GM12878 (cell line): Measurements from ENCODE around the gene TMEM98. TPM values are rescaled to one million over a fixed set of nuclear protein-coding genes. Genes with fewer than 3 reads are reported as not detected.

Source experiments
- ATAC-seq: fragments of 200-7000 bp; cut with Tn5 transposase; 3 replicates; pipeline ENCODE4 v1.9.1; 2020; ENCODE audit warnings: mild to moderate bottlenecking, moderate library complexity
- BruUV-seq: library from RNA; stranded (reverse); fragments of 400-500 nt; replicated peaks from 2 replicates; lab custom pipeline; 2021; lab: Mats Ljungman, UMichigan
- CTCF ChIA-PET: fragments of 300-600 bp; sonication (Branson Sonifier 250); formaldehyde crosslinking; extraction: SDS; loops from one replicate; lab custom pipeline; 2021; ENCODE audit warnings: inconsistent platforms; lab: Yijun Ruan, JAX
- POLR2A ChIA-PET: fragments of 350-600 bp; formaldehyde crosslinking; extraction: SDS; loops from one replicate; lab custom pipeline; 2021; ENCODE audit warnings: inconsistent platforms; lab: Charles Lee
- RAD21 ChIA-PET: fragments of 300-600 bp; sonication (Branson Sonifier 250); formaldehyde crosslinking; loops from one replicate; lab custom pipeline; 2023; ENCODE audit warnings: antibody characterized with exemption; ENCODE audit not compliant: unreplicated experiment; lab: Charles Lee
- SMC1A ChIA-PET: fragments of 300-600 bp; sonication (Branson Sonifier 250); formaldehyde crosslinking; loops from one replicate; lab custom pipeline; 2023; ENCODE audit not compliant: unreplicated experiment, uncharacterized antibody; lab: Charles Lee
- DNase-seq: peaks from one replicate; pipeline ENCODE4 v3.0.0-alpha.2; 2011; ENCODE audit warnings: low read depth, low spot score
- FAIRE-seq: peaks from 3 replicates; lab custom pipeline; 2011; peaks lifted over from hg19 to GRCh38; lab: Jason Lieb, UNC
- H2AFZ ChIP-seq: 2 replicates; pipeline ENCODE4 v1.6.0; 2011; ENCODE audit warnings: low read depth, low read length, control low read depth; ENCODE audit not compliant: control insufficient read depth
- H3K27ac ChIP-seq: 2 replicates; pipeline ENCODE4 v1.5.1; 2011; ENCODE audit warnings: control low read depth; ENCODE audit not compliant: control insufficient read depth, insufficient read depth
- H3K27me3 ChIP-seq, 2 experiments: replicated peaks in 1 of 2; 2 replicates each; pipeline versions ENCODE4 v1.6.0 to v1.6.1; 2011; ENCODE audit warnings: low read length in 1 of 2; ENCODE audit not compliant: control insufficient read depth in 2 of 2, insufficient read depth in 2 of 2
- H3K36me3 ChIP-seq, 2 experiments: 2 replicates each; pipeline ENCODE4 v1.5.1; 2011; ENCODE audit warnings: low read length in 1 of 2; ENCODE audit not compliant: control insufficient read depth in 2 of 2, insufficient read depth in 2 of 2
- H3K4me1 ChIP-seq: 2 replicates; pipeline ENCODE4 v1.6.1; 2011; ENCODE audit warnings: mild to moderate bottlenecking, low read length, moderate library complexity, mixed read lengths; ENCODE audit not compliant: control insufficient read depth, insufficient read depth
- H3K4me2 ChIP-seq: 2 replicates; pipeline ENCODE4 v1.6.0; 2011; ENCODE audit warnings: control low read depth; ENCODE audit not compliant: control insufficient read depth, insufficient read depth
- H3K4me3 ChIP-seq: fragments of 200-600 bp; sonication (generic); 2 replicates; pipeline ENCODE4 v1.5.1; 2016
- H3K79me2 ChIP-seq: 2 replicates; pipeline ENCODE4 v1.6.0; 2011; ENCODE audit warnings: low read length; ENCODE audit not compliant: control insufficient read depth, insufficient read depth
- H3K9ac ChIP-seq: 2 replicates; pipeline ENCODE4 v1.8.0; 2011; ENCODE audit warnings: low read length, control low read depth, mixed read lengths; ENCODE audit not compliant: control insufficient read depth, insufficient read depth
- H3K9me3 ChIP-seq: replicated peaks from 3 replicates; pipeline ENCODE4 v1.5.1; 2011; ENCODE audit warnings: mild to moderate bottlenecking, low read length; ENCODE audit not compliant: control insufficient read depth, insufficient read depth
- H4K20me1 ChIP-seq: 2 replicates; pipeline ENCODE4 v1.6.0; 2011; ENCODE audit not compliant: control insufficient read depth, insufficient read depth
- BMI1 ChIP-seq: fragments of 450-650 bp; IDR thresholded peaks from 2 replicates; pipeline ENCODE4 v1.6.1; 2016; ENCODE audit warnings: mild to moderate bottlenecking, moderate library complexity, borderline replicate concordance
- GABPA ChIP-seq: IDR thresholded peaks from 2 replicates; pipeline ENCODE4 v1.6.1; 2014; ENCODE audit warnings: antibody characterized with exemption, low read depth, mild to moderate bottlenecking, inconsistent platforms
- JUND ChIP-seq: IDR thresholded peaks from 2 replicates; pipeline ENCODE4 v1.6.1; 2012; ENCODE audit warnings: low read depth, mild to moderate bottlenecking, low read length, improper control_type of control experiment, moderate library complexity
- MEF2B ChIP-seq: fragments of 450-650 bp; IDR thresholded peaks from 2 replicates; pipeline ENCODE4 v1.6.1; 2018; ENCODE audit warnings: mild to moderate bottlenecking, moderate library complexity; ENCODE audit not compliant: partially characterized antibody, poor library complexity, severe bottlenecking
- MXI1 ChIP-seq: fragments of 150-350 bp; IDR thresholded peaks from 2 replicates; pipeline ENCODE4 v1.6.1; 2011; ENCODE audit warnings: low read depth, mild to moderate bottlenecking, inconsistent platforms, low read length, improper control_type of control experiment
- ZBTB40 ChIP-seq: fragments of 450-650 bp; IDR thresholded peaks from 2 replicates; pipeline ENCODE4 v1.6.1; 2016; ENCODE audit warnings: mild to moderate bottlenecking, moderate library complexity, borderline replicate concordance
- WGBS: methylation state at CpG from one replicate; pipeline ENCODE4 v1.1.6; 2016; ENCODE audit warnings: low lambda C conversion rate; ENCODE audit not compliant: insufficient replicate concordance, insufficient coverage; ENCODE audit errors: missing lambda C conversion rate; 5-methylcytosine and 5-hydroxymethylcytosine counted together
- in situ Hi-C: fragments of 300-500 bp; cut with MboI; formaldehyde crosslinking; loops from 9 replicates; pipeline ENCODE4 v1.14.3; 2018; ENCODE audit warnings: mixed read lengths
- intact Hi-C: fragments of 100-400 bp; cut with micrococcal nuclease; formaldehyde crosslinking; loops from one replicate; pipeline ENCODE4 v1.14.2; 2022; ENCODE audit not compliant: unreplicated experiment
- polyA plus RNA-seq, 11 experiments: library from polyadenylated mRNA; depleted of rRNA in 4 of 11; unstranded in 6 of 11; stranded (reverse) in 5 of 11; fragments of >200 nt; fragmentation: Nextera tagmentation in 4 of 11; fragmentation: Illumina TruSeq in 1 of 11; extraction: Ambion mirVana in 4 of 11; extraction: Trizol in 1 of 11; gene quantifications; 1 replicate in 1 of 11; 2 replicates in 10 of 11; pipeline versions ENCODE4 v1.2.1 to v1.2.3, GENCODE V29; 2011 to 2016; ENCODE audit warnings: inconsistent platforms in 2 of 11, missing spikeins in 2 of 11, low read depth in 1 of 11
- total RNA-seq, 4 experiments: library from RNA; depleted of rRNA in 3 of 4; stranded (reverse); fragments of >200 nt in 3 of 4; fragmentation: Illumina TruSeq in 1 of 4; extraction: Trizol in 1 of 4; gene quantifications; 2 replicates each; pipeline versions ENCODE4 v1.2.1 to v1.2.3, GENCODE V29; 2013 to 2021
- TF ChIP-seq, protein P1 (sequence below): fragments of 450-650 bp; IDR thresholded peaks from 2 replicates; pipeline ENCODE4 v1.6.1; 2017; ENCODE audit warnings: borderline replicate concordance
- TF ChIP-seq, protein P2 (sequence below): fragments of 450-650 bp; IDR thresholded peaks from 2 replicates; pipeline ENCODE4 v1.6.1; 2017; ENCODE audit warnings: mild to moderate bottlenecking, moderate library complexity

Gene TMEM98
- total and polyA plus RNA-seq, 10 of the 15 experiments (the other 5 are each of a cell fraction or from before 2014, with no cell fraction given) = 0.04 to 0.73 (median 0.13) TPM; not detected in 3

DNA sequence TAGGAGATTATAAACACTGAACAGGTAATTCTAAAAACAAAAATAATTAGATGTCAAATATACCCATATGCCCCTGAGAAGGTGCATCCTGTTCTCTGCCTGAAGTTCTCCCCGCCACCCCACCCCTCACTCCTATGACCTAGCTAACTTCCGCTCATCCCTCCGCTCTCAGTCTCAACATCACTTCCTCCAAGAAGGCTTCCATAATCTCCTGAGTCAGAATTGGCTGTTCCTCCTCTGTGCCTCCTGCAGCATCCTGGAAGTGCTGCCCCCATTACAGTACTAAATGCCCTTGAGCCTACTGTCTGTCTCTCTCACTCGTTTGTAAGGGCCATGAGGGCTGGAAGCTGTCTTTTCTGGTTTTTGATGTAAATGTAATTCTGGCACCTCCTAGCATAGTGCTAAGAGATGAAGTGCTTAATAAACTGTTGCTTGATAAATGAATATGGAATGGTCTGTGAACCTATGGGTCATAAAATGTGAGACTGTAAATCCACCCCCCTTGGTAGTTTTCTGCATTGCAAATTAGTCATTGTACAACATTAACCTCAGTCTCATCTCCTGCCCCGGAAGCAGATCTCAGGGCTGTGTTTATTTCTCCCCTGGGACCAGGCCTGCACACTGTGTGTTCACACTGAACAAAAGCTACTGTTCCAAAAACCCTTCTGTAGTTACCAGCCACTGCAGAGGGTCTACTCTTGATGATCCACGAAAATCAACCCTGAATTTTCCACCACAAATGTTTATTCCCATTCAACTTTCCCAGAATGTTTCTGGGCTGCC is 47.1 kb upstream of the TMEM98 start:
- SMC1A ChIA-PET = interaction anchor here (0.8 to 2.4 kb wide), 8 partner anchors 17 to 111 kb away, joined by 3 to 14 read pairs (median 3); partner anchors contain the start of gene TMEM98
- H4K20me1 ChIP-seq = no peaks in the 10 kb centered on the region; the same call in 1 of the 2 replicates
- in situ Hi-C loops = loop anchor here (5.0 kb wide), 1 partner anchor 99 kb away; no protein-coding TSS in a partner anchor
- peak overlapping the region; percentile 48 for H2AFZ ChIP-seq
- 48% methylated on average over 6 of the region's 6 CpGs for WGBS
- BruUV-seq = no TSS peak
- H3K27ac ChIP-seq = no peak overlapping the region
- H3K36me3 ChIP-seq = no peaks in the 10 kb centered on the region
- RAD21 ChIA-PET = interaction anchor here (1.1 to 1.6 kb wide), 4 partner anchors 23 to 117 kb away, joined by 4 to 7 read pairs (median 4); no protein-coding TSS in a partner anchor
- H3K4me1 ChIP-seq = no peaks in the 10 kb centered on the region
- no peak overlapping the region for H3K4me3 ChIP-seq
- no peaks in the 10 kb centered on the region for H3K27me3 ChIP-seq
- ATAC-seq (no peak), DNase-seq (no peak), FAIRE-seq (no peak)
- no peak overlapping the region for H3K4me2 ChIP-seq
- H3K9ac ChIP-seq = no peak overlapping the region
- peaks cover 4% of the 10 kb centered on the region for H3K79me2 ChIP-seq
- CTCF ChIA-PET = interaction anchor here (0.6 to 13.7 kb wide), 6 partner anchors 15 to 100 kb away, joined by 3 to 335 read pairs (median 3); no protein-coding TSS in a partner anchor
- POLR2A ChIA-PET = interaction anchor here (1.0 kb wide), 1 partner anchor 53 kb away, joined by 8 read pairs; no protein-coding TSS in a partner anchor
- no peaks in the 10 kb centered on the region for H3K9me3 ChIP-seq
- intact Hi-C loops = no loop called here
- TF ChIP-seq ZBTB40 (peak; percentile 44; the same call in 1 of the 2 replicates), JUND (no peak), GABPA (peak; percentile 72), BMI1 (no peak), MEF2B (peak; percentile 90), MXI1 (no peak)
- TF ChIP-seq, protein P1, sequence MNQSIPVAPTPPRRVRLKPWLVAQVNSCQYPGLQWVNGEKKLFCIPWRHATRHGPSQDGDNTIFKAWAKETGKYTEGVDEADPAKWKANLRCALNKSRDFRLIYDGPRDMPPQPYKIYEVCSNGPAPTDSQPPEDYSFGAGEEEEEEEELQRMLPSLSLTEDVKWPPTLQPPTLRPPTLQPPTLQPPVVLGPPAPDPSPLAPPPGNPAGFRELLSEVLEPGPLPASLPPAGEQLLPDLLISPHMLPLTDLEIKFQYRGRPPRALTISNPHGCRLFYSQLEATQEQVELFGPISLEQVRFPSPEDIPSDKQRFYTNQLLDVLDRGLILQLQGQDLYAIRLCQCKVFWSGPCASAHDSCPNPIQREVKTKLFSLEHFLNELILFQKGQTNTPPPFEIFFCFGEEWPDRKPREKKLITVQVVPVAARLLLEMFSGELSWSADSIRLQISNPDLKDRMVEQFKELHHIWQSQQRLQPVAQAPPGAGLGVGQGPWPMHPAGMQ = no peak
- TF ChIP-seq, protein P2, sequence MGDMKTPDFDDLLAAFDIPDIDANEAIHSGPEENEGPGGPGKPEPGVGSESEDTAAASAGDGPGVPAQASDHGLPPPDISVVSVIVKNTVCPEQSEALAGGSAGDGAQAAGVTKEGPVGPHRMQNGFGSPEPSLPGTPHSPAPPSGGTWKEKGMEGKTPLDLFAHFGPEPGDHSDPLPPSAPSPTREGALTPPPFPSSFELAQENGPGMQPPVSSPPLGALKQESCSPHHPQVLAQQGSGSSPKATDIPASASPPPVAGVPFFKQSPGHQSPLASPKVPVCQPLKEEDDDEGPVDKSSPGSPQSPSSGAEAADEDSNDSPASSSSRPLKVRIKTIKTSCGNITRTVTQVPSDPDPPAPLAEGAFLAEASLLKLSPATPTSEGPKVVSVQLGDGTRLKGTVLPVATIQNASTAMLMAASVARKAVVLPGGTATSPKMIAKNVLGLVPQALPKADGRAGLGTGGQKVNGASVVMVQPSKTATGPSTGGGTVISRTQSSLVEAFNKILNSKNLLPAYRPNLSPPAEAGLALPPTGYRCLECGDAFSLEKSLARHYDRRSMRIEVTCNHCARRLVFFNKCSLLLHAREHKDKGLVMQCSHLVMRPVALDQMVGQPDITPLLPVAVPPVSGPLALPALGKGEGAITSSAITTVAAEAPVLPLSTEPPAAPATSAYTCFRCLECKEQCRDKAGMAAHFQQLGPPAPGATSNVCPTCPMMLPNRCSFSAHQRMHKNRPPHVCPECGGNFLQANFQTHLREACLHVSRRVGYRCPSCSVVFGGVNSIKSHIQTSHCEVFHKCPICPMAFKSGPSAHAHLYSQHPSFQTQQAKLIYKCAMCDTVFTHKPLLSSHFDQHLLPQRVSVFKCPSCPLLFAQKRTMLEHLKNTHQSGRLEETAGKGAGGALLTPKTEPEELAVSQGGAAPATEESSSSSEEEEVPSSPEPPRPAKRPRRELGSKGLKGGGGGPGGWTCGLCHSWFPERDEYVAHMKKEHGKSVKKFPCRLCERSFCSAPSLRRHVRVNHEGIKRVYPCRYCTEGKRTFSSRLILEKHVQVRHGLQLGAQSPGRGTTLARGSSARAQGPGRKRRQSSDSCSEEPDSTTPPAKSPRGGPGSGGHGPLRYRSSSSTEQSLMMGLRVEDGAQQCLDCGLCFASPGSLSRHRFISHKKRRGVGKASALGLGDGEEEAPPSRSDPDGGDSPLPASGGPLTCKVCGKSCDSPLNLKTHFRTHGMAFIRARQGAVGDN = peak; percentile 80; the same call in 1 of the 2 replicates
